GM19397 (cell line): ENCODE data around the gene ITGAL.
"Not testable (repeated sequence)": the region's sequence is repeated elsewhere in the genome, so short reads cannot be mapped to it uniquely, and the experiment has no call there.

Experiments
- ATAC-seq: cut with Tn5 transposase; IDR thresholded peaks from one replicate; pipeline ENCODE4 v1.9.1; 2021; ENCODE audit warnings: mild to moderate bottlenecking, moderate library complexity; ENCODE audit not compliant: unreplicated experiment

The ITGAL gene

DNA sequence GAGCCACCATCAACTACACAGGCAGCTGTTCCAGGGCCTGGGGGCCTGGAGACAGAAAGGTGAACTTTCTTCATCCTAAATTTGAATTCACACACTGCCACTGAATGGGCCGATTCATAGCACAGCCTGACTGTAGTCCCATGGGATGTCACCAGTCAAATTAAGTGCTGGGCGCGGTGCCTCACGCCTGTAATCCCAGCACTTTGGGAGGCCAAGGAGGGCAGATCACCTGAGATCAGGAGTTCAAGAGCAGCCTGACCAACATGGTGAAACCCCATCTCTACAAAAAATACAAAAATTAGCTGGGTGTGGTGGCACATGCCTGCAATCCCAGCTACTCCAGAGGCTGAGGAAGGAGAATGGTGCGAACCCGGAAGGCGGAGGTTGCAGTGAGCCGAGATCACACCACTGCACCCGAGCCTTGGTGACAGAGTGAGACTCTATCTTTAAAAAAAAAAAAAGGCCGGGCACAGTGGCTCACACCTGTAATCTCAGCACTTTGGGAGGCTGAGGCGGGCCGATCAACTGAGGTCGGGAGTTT is 67.5 kb downstream of the ITGAL start:
- ATAC-seq, result not testable (repeated sequence)

DNA sequence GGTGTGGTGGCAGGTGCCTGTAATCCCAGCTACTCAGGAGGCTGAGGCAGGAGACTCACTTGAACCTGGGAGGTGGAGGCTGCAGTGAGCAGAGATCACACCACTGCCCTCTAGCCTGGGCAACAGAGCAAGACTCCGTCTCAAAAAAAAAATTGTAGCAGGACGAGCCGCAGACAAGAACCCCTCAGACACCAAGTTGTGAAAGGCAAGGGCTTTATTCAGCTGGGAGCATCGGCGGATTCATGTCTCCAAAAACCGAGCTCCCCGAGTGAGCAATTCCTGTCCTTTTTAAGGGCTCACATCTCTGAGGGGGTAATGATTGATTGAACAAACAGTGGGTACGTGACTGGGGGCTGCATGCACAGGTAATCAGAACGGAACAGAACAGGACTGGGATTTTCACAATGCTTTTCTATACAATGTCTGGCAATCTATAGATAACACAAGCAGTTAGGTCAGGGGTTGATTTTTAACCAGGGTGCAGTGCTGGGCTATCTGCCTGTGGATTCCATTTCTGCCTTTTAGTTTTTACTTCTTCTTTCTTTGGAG is 68.4 kb downstream of the ITGAL start:
- ATAC-seq, result not testable (repeated sequence)

- no peak for ATAC-seq
These were observed 69.2 kb downstream of the ITGAL start for GRCh38 chr16:30541502-30542329.

- no peak for ATAC-seq
These were observed 70.5 kb downstream of the ITGAL start for GRCh38 chr16:30543067-30543466.

GRCh38 chr16:30546115-30546514 is 73.6 kb downstream of the ITGAL start:
- no peak for ATAC-seq

- no peak for ATAC-seq
These were observed 76.1 kb downstream of the ITGAL start for GRCh38 chr16:30548416-30549253.

DNA sequence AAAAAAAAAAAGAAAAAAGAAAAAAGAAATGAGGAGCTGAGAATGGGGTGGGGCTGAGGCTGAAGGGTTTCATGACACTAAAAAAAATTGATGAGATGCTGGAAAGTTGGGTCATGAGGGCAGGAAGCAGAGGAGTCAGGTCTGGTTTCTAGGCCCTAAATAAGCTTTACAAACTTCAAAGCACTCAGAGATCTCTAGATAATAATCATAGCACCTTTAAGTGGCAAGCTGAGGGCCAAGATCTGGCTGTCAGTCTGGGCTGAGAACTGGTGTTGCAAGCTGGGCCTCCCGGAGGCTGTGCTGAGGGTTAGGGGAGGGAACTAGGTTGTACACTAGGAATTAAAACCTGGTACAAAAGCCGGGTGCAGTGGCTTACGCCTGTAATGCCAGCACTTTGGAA is 79.2 kb downstream of the ITGAL start:
- ATAC-seq, result no peak

- no peak for ATAC-seq
These were observed 80.4 kb downstream of the ITGAL start for GRCh38 chr16:30552956-30553355.

DNA sequence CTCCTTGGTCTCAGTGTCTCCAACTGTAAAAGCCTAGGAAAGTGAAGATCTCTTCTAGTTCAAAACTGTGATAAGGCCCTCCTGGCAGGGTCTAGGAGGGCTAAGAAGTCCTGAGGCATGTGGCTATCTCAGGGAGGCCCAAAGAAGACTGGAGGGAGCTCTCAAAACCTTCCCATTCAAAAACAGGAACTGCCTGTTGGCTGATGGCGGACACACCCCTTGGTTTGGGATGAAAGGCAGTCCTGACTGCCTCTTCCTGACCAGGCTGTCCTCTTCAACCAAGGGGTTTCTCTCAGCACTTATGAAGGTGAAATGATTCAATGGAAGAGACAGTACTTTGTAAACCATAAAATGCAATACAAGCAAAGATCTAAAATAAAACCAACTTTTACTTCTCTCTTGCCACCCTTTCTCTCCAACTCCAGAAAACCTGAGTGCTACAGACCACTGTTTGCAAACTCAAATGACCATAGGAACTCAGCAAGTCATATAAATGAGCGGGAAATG is 80.9 kb downstream of the ITGAL start:
- ATAC-seq, result no peak

DNA sequence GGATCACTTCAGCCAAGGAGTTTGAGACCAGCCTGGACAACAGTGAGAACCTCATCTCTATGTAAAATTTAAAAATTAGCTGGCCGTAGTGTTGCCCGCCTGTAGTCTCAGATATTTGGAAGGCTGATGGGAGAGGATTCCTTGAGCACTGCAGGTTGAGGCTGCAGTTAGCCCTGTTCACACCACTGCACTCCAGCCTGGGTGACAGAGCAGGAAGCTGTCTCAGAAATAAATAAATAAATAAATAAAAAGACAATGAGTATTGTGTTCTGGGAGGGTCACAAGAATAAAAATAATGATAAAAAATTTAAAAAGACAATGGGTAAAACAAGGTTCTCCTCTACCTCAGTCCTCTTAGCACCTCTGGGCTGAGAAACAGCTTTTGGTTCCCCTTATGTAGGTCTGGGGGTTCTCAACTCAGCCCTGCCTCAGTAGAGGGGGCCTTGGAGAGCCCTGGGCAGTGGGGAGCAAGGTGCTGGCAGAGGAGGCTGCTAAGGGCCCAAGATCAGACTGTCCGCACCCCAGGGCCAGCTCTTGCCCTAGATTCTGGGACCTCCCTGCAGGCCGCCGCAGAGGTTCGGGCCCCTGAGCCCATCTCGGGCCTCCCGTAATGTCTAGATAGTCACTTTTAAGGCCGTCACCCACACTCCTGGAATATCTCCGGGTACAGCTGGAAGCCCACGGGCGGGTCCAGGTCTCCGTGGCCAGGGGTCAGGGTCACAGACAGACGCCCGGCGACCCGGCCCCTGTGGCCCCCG is 82.2 kb downstream of the ITGAL start:
- no peak for ATAC-seq

- no peak for ATAC-seq
These were observed 83.0 kb downstream of the ITGAL start for GRCh38 chr16:30555315-30556124.

DNA sequence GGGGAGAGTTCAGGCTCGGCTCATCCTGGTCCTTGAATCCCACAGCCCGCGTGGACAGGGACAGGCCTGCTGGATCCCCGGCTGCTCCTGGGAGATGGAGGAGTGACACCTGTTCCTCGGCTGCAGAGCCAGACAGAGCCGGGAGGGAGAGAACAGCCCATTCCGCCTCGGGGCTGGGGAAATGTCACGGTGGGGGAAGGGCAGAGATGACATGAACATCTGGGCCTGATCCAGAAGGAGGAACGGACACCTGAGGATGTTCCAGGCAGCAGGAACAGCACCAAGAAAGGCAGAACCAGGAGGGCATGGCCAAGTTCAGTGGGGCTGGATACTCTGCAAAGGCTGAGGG is 83.6 kb downstream of the ITGAL start:
- ATAC-seq, result no peak

DNA sequence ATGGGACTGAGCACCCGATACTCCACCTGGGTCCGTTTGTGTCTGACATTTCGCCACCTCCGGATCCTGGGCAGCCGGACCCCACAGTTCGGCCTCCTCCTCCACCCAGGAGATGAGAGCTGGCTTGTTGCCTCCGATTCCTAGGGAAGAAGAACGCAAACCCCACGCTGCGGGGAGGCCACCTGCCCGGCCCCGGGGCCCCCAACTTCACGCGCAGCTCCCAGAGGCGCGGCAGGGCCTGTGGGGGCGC is 85.1 kb downstream of the ITGAL start:
- no peak for ATAC-seq

GRCh38 chr16:30557957-30558788 is 85.6 kb downstream of the ITGAL start, which contains the start of gene ZNF764:
TSS of gene ZNF764 (minus strand) at chr16:30558374. CDS start at chr16:30558182, 192 bp downstream.
- ATAC-seq, result peak; percentile 86

DNA sequence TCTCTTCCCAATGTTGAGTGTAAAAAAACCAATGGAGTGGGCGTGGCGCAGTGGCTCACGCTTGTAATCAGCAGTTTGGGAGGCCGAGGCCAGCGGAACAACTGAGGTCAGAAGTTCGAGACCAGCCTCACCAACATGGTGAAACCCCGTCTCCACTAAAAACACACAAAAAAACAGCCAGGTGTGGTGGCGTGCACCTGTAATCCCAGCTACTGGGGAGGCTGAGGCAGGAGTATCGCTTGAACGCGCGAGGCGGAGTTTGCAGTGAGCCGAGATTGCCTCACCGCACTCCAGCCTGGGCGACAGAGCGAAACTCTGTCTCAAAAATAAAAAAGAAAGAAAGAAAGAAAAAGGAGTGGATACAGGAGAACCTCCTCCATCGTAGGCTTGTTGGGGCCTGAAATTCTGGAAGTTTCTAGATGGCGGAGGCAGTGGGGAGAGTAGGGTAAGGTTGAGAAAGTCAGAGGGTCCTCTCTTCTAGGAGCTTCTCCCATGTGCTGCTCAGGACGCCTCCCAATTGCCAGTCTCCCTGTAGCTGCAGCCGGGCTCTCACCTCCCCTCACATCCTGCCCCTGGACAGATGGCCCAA is 86.3 kb downstream of the ITGAL start:
- no peak for ATAC-seq

DNA sequence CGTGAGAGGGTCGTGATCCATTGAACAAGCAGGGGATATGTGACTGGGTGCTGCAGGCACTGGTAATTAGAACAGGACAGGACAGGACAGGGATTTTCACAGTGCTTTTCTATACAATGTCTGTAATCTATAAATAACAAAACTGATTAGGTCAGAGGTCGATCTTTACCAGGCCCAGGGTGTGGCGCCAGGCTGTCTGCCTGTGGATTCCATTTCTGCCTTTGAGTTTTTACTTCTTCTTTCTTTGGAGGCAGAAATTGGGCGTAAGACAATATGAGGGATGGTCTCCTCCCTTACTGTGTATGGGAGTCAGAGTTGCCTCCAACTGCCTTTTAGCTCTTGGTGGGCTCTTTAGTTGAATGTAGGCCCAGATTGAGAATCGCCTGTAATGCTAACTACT is 87.1 kb downstream of the ITGAL start:
- no peak for ATAC-seq

DNA sequence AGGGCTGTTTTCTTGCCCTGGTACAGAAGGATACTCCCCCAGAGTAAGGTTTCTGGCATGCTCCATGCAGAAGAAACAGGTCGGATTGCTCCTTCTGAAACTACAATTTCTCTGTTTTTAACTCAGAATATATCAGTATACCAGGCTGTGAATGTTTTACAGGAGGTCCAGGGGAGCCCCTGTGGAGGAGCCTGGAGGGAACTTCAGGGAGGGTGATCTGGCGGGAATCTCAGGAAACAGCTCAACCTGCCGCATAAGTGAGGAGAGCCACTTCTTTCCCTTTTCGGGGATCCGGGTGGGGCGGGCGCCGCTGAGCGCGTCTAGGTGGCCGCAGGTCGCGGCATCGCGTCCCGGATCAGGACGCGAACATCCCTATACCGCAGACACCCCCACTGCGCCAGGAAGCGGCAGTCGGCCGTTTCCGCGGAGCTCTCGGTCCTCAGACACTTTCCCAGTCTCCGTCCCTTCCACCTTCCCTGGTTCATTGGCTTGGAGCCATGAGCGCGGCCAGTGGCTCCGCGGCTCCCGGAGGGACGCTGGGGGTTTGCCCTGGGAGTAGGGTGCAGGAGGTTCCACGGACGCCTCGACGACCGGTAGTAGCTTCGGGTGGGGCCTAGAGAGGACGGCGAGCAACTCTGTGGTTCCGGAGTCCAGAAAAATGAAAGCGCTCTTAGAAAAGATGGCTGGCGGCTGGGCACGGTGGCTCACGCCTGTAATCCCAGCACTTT is 88.7 kb downstream of the ITGAL start:
- ATAC-seq, result no peak

- ATAC-seq, result no peak
These were observed 89.5 kb downstream of the ITGAL start for GRCh38 chr16:30562021-30562420.
